GM15510 (cell line): ENCODE results near the gene CLEC10A.

Source experiments
- POLR2A ChIP-seq: IDR thresholded peaks from 3 replicates; pipeline ENCODE4 v1.6.1; 2011; ENCODE audit warnings: borderline replicate concordance; ENCODE audit not compliant: insufficient read length; ENCODE audit errors: extremely low read depth

The CLEC10A gene

GRCh38 chr17:7110617-7111306, 30.7 kb upstream of the CLEC10A start:
- no peak for TF ChIP-seq POLR2A

DNA sequence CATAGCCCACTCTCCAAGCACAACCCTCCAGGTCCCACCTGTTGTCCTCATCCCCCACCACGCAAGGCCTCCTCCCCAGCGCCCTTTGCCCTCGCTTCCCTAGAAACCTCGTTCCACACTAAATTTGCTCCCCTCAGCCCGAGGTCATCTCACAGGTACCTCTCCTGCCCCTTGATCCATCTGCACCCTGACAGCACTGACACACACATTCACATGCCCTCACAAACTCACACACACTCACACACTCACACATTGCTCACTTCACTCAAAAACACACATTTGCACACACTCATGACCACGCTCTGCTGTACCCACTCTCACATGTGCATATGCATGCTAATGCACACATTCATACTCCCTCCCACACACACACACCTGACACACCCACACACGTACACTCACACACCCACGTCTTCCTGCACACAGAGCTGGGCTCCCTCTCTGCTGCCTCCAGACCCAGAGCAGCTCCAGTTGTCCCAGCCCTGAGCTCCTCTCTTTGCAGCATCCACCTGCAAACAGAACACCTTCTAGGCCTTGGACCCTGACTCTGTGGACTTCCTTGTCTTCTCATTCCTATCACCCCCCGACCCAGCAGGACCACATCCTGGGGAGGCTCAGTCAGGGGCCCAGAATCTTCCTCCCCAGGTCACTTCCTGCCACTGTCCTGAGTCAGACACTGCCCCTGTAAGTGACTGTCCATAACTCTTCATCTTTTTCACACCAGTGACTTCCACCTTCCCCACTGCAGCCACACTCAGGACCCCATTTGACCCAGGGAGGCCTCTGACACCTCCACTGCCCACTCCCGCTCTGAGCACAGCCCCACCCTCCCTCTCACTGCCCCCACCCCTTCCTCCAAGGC, 29.6 kb upstream of the CLEC10A start:
- TF ChIP-seq POLR2A, result no peak

- TF ChIP-seq POLR2A, result no peak
Measured at GRCh38 chr17:7108981-7109380, 28.9 kb upstream of the CLEC10A start.

DNA sequence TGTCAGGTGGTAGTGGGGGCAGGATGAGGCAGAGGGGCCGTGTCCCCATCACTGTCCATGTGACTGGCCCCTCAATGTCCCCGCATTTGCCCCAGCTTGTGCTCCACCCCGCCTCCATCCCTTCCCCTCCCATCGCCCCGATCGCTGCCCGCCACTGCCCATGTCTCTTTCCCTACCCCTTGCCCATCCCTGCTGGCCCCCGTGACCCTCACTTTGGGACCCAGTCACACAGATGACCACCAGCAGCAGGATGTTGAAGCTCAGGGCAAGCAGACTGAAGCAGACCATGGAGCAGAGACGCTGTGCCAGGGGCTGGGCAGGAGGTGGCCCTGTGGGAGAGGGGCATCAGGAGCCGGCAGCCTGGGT, 28.5 kb upstream of the CLEC10A start:
- no peak for TF ChIP-seq POLR2A

- no peak for TF ChIP-seq POLR2A
Measured at GRCh38 chr17:7107795-7108559, 27.9 kb upstream of the CLEC10A start.

DNA sequence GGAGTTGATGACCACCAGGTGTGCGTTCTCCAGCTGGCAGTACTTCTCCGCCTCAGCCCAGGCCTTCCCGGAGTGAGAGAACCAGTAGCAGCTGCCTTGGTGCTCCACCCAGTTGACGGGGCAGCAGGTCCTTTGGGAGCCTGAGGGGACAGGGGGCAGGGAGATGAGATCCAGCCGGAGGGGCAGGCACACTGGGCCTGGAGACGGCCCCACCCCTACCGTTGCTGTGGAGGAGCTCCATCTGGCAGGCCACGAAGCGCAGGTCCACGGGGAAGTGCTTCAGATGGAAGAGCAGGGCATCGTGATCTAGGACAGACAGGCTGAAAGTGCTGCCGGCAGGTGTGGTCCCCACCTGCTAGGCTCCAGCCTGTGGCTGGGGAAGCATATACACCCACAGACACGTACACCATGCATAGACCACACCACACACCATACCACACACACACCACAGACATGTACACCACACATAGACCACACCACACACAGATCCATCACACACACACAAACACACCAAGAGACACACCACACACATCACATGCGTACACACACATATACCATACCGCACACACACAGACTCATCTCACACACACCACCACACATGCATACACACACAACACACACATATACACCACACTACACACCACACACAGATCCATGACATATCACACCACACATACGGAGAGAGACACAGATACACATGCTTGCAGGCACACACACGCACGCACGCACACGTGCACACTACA, 27.1 kb upstream of the CLEC10A start:
- no peak for TF ChIP-seq POLR2A

DNA sequence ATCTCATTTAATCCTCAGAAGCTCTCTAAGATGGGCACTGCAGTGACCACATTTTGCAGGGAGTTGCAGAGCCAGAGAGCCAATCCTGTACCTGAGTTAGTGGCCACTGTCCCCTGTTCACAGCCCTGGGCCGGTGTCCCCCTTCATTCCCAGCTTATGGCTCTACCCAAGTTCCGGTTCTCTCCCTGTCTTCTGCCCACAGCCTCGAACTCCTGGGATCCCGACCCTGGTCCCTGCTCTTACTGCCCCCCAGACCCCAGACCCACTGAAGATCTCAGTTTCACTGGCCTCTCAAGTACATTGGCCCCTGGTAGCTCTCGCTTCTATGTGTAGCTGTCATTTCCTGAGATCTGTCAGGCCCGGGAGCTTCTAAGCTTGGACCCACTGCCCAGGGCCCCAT, 22.4 kb upstream of the CLEC10A start:
- TF ChIP-seq POLR2A, result no peak

- TF ChIP-seq POLR2A, result no peak
Measured at GRCh38 chr17:7101531-7101930, 21.5 kb upstream of the CLEC10A start.

GRCh38 chr17:7098802-7099459, 18.9 kb upstream of the CLEC10A start:
- no peak for TF ChIP-seq POLR2A

DNA sequence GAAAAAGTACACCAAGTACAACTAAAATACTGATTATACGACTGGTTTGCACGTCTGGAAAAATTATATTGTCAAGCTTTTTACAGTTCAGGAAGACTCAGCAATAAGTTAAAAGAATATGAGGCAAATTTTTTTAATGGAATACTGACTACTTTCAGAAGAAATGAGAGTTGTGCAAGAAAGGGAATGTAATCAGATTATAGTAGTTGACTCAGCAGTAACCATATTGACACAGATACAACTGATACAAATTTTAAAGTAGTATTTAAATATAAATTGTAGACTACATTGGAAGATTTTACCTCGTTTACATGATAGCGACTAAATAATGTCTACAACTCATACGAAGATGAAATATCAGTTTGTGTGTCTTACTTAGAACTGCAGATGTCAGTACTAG, 17.9 kb upstream of the CLEC10A start:
- TF ChIP-seq POLR2A, result no peak

GRCh38 chr17:7095625-7096024, 15.6 kb upstream of the CLEC10A start:
- TF ChIP-seq POLR2A, result no peak

DNA sequence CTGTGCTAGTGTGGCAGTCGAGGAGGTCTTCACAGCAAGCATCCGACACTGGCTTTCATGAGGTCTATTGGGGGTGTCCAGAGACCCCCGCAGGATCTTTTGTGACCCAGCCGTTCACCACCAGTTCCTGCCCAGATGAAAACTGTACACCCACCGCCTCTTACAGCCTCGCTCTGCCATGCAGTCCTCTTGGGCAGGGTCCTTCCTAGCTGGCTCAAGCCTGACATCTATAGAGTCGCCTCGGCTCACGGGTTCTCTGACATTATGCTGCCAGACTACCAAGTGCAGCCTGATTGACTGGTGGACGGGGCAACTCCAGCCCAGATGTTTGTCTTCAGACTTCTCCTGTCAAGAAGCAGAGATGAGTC, 14.6 kb upstream of the CLEC10A start:
- TF ChIP-seq POLR2A, result no peak

GRCh38 chr17:7084088-7084487, 4.0 kb upstream of the CLEC10A start:
- TF ChIP-seq POLR2A, result no peak

DNA sequence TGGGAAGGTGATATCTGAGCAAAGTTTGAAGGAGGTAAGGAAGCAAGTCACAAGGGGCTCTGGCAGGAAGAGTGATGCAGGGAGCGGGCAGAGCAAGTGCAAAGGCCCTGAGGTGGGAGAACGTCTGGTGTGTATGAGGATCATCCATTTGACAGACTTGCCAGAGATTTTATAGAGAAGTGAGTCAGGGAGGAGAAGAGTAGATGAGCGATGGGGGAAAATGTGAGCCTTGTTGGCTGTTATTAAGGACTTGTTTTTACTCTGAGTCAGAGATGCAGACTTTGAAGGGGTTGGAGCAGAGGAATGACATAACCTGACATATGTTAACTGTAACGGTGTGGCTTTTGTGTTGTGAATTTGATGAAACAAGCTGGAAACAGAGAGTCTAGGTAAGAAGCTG, 3.5 kb upstream of the CLEC10A start:
- no peak for TF ChIP-seq POLR2A
